ENCODE results near the gene TUBAL3. TPM values are rescaled to one million over a fixed set of nuclear protein-coding genes. Genes with fewer than 3 reads are reported as not detected.

The TUBAL3 gene
- total RNA-seq (not detected), polyA plus RNA-seq (not detected)
- long read RNA-seq, donor 1: 0 reads
- long read RNA-seq, donor 2: 0 reads
- long read RNA-seq, donor 3: 0 reads
- long read RNA-seq, donor 4: 0 reads
- long read RNA-seq, donor 5: 0 reads
- long read RNA-seq, donor 6: 0 reads
- long read RNA-seq, donor 7: 0 reads
- long read RNA-seq, donor 8: 0 reads
- long read RNA-seq, donor 9: 0 reads
- long read RNA-seq, donor 10: 0 reads

GRCh38 chr10:5404208-5405041, at the start of gene TUBAL3:
Gene TUBAL3 (minus strand): TSS chr10:5404828. CDS start chr10:5404792, 36 bp downstream.
- no peak for DNase-seq
- Histone ChIP-seq H3K4me3 (no peak within 1 kb of the TSS), H3K4me1 (replicated peaks in 1 of 2) (no peaks in the 10 kb centered on the region), H3K27ac (no peak within 1 kb of the TSS), H3K36me3 (replicated peaks in 1 of 2) (no peaks in the 10 kb centered on the region), H3K9me3 (replicated peaks in 1 of 3) (no peaks in the 10 kb centered on the region), H3K27me3 (no peaks in the 10 kb centered on the region)
- WGBS, 4 donors: 70 to 79% (median 75%) methylated on average over 8 of the region's 8 CpGs
- TF ChIP-seq POLR2A (IDR thresholded peaks at IDR 0.05) (no peak), CTCF (IDR thresholded peaks at IDR 0.05) (no peak)
- intact Hi-C loops (cut with DNase I): no loop called here

DNA sequence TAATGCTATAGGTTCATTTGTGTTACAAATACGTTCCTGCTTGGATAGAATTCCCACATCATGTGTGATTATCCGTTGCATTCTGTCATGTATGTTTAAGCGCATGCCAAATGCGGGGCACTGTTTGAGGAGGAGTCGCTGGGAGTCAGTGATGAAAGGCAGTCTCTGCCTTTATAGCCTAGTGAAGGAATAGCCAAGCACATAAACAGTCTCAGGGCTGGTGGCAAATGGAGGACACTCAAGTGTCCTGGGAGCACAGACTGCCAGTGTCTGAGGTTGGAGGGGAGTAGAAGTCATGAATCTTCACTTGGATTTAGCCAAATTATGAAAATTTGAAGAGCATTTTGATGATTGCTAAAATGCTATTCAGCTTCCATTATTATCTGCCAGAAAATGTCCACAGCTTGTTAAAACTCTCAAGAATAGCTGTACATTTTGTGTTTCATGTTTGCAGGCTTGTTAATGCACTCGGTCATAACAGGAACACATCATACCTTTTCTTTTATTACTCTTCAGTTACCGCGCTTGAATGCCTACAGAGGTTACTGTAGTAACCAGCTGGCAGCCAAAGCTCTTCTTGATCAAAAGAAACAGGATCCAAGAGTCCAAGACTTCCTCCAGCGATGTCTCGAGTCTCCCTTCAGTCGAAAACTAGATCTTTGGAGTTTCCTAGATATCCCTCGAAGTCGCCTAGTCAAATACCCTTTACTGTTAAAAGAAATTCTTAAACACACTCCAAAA, 49.3 kb upstream of the TUBAL3 start:
- WGBS, 4 donors: 92 to 96% (median 93%) methylated on average over 13 of the region's 13 CpGs
- Histone ChIP-seq H3K27me3 (no peaks in the 10 kb centered on the region), H3K27ac (no peak overlapping the region), H3K4me3 (no peak overlapping the region), H3K36me3 (replicated peaks in 1 of 2) (peaks cover 0 to 49% of the 10 kb centered on the region in 2 donors), H3K4me1 (replicated peaks in 1 of 2) (no peaks in the 10 kb centered on the region), H3K9me3 (replicated peaks in 1 of 3) (no peaks in the 10 kb centered on the region)
- intact Hi-C loops (cut with DNase I): no loop called here
- no peak for TF ChIP-seq CTCF (IDR thresholded peaks at IDR 0.05)
- TF ChIP-seq POLR2A (IDR thresholded peaks at IDR 0.05): no peak
- no peak for DNase-seq

DNA sequence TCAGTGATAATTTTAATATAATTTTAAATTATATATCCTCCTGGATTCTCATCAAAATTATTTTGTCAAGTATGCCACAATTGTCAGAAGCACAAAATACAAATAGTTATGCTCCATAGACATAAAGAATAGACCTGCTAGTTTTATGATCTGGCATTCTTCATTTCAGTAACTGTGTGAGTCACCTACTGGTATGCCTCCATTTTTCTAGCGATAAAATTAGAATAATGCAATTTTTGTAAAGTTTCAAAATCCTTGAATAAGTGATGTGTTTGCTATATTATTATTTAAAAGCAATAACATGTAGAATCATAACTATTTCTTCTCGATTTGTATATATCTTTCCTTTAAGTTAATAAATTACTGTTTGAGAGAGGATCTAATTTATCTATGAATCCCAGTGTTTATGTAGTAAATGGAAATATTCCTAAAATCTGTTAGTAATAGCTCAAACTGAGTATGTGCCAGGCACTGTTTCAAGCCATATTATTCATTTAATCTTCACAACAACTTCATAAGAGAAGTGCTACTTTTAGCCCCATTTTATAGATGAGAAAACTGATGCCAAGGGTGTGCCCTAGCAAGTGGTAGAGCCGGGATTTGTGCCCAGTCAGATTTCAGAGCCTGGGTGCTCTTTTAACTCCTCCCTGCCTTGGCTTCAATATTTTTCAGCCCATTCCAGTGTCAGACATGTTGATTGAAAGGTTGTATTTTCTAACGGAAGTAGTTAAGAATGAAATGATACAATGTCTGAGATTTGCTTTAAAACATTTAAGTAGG, 46.2 kb upstream of the TUBAL3 start:
- intact Hi-C loops (cut with DNase I): no loop called here
- TF ChIP-seq CTCF (IDR thresholded peaks at IDR 0.05) (no peak), POLR2A (IDR thresholded peaks at IDR 0.05) (no peak)
- Histone ChIP-seq H3K9me3 (replicated peaks in 1 of 3) (no peaks in the 10 kb centered on the region), H3K36me3 (replicated peaks in 1 of 2) (peaks cover 0 to 34% of the 10 kb centered on the region in 2 donors), H3K27me3 (no peaks in the 10 kb centered on the region), H3K4me1 (replicated peaks in 1 of 2) (peaks cover 0 to 15% of the 10 kb centered on the region in 2 donors), H3K4me3 (no peak overlapping the region), H3K27ac (no peak overlapping the region)
- WGBS, 4 donors: 83 to 87% (median 85%) methylated on average over 4 of the region's 4 CpGs
- no peak for DNase-seq

Measured in adrenal gland (tissue), 19 donors.